CD4-positive, alpha-beta T cell treated with Interleukin-6 for 4 hours (primary cell): ENCODE data around the gene PPL.

Experiments used
- DNase-seq: peaks from one replicate; pipeline ENCODE4 v3.0.0-alpha.2; 2020; ENCODE audit warnings: mixed read lengths

The PPL gene

DNA sequence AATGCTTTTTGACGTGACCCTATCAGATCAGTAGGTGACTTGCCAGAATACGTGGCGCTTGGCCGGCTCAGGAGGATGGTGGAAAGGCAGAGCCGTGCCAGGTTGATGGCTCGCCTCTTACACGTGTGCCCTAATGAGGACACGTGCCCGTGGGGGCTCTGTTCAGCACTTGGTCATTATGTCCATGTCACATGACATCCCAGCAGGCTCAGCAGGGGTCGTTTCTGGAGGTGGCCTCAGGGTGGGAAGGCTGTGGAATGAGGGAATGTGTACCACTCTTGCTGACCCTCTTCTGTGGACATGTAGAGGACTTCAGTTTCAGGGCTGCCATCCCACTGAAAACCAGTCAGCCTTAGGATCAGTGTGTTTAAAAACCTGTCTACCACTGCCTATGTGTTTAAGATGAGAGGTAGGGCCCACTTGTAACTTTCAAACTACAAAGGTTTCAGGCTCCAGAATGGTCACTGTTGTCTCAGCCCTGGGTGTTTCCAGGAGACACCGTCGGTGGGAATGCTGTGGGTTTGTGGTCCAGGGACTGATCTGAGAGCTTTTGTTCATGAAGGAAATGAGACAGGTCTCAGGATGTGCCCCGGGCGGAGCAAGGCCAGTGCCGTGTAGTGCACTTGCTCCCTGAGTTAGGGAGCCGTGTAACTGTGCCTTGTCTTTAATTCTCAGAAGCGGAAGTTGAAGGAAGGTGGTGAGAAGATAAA, 77.6 kb downstream of the PPL start:
- DNase-seq = no peak

- DNase-seq = no peak
Measured at GRCh38 chr16:4855804-4856203, 81.1 kb downstream of the PPL start.

- DNase-seq = no peak
Measured at GRCh38 chr16:4855371-4855770, 81.6 kb downstream of the PPL start.

- DNase-seq = peak; percentile 10
Measured at GRCh38 chr16:4852221-4852872, 84.6 kb downstream of the PPL start.

- no peak for DNase-seq
Measured at GRCh38 chr16:4850211-4850610, 86.7 kb downstream of the PPL start.

- DNase-seq = peak; percentile 50
Measured at GRCh38 chr16:4847774-4848587, 89.0 kb downstream of the PPL start.

DNA sequence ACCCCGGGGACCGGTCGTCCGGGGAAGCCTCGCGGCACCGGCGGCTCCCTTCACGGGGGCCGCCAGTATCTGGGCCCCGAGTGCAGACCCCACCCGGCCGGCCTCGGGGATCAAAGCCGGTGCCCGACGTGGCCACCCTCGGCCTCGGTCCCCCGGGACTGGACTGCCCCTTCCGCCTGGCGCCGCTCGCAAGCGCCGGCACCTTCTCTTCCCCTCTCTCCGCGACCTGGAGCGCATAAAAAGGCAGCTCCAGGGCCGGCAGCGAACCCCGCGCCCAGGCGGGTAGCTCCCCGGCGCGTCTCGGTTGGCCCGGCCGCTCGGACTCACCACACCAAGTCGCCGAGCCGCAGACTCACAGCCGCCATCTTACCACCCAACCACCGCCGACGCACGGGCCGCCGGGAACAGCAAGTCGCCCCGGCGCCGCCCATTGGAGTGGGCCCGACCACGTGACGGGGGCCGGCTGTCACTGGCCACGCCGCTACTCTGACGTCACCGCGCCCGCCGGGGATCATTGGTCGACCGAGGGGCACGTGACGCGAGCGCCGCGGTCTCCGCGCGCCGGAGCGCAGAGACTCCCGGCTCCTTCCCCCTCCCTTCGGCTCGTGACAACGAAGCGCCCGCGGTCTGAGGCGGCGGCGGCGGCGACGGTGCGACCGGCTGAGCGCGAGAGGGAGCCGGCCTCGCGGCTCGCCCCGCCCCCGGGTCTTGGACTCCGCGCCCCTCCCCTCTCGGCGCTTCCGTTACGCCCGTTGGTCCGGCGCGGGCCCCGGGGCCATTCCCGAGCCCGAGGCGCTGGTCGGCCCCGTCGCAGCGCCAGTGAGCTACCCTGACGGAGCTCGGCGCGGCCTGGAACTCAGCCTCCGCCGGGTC, 89.8 kb downstream of the PPL start, which contains the start of the genes GLYR1 and UBN1:
TSS of gene GLYR1 (minus strand) at position 388 of the 873 bp plus-strand sequence. CDS start at position 365, 23 bp downstream.
TSS of gene UBN1 (plus strand) at position 581 of the 873 bp plus-strand sequence. CDS start 5,437 bp downstream, outside the sequence.
- peak; percentile 100 for DNase-seq

GRCh38 chr16:4846503-4846900, 90.4 kb downstream of the PPL start:
- DNase-seq = peak; percentile 4

DNA sequence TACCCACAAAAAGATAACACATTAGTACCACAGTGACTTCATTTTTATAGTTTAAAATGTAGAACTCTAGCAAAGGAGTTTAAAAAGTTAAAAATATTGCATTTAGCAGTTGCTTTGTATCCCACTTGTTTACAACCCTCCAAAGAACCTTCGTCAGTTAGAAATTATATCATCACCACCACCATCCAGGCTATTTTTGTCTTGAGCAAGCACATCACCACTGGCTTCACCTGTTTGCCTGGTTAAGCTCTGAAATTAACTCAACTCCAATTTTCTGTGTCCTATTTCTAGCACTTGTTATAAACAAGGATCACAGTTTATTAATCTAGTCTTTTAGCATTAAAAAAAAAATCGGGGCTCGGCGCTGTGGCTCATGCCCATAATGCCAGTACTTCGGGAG, 96.0 kb downstream of the PPL start:
- DNase-seq = no peak

DNA sequence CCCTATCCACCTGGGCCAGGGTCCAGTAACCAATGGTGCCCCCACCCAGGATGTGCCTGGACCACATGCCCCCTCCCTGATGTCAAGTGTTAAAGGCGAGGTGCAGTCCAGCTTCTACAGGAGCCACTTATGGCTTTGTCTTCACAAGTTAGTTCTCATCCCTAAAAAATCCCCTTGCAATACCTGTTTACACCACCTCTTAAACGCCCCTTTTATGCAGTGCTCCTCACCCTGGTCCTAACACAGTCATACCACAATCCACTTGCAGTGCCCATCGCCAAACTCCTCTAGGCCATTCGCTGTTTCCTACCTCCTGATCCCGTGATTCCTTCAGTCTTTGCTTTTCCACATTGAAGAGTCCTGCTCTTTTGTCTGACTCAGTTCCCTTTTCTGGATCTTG, 97.0 kb downstream of the PPL start:
- no peak for DNase-seq

- no peak for DNase-seq
Measured at GRCh38 chr16:4837733-4838501, 99.0 kb downstream of the PPL start.

GRCh38 chr16:4836727-4837126, 100.2 kb downstream of the PPL start:
- DNase-seq = no peak

GRCh38 chr16:4833584-4833983, 103.4 kb downstream of the PPL start:
- no peak for DNase-seq

GRCh38 chr16:4832698-4833343, 104.1 kb downstream of the PPL start:
- no peak for DNase-seq
